ENCODE data around the gene KRT84. TPM values are rescaled to one million over a fixed set of nuclear protein-coding genes. Genes with fewer than 3 reads are reported as not detected.

The KRT84 gene
- total RNA-seq, 1 experiment from 2014 or later = not detected

DNA sequence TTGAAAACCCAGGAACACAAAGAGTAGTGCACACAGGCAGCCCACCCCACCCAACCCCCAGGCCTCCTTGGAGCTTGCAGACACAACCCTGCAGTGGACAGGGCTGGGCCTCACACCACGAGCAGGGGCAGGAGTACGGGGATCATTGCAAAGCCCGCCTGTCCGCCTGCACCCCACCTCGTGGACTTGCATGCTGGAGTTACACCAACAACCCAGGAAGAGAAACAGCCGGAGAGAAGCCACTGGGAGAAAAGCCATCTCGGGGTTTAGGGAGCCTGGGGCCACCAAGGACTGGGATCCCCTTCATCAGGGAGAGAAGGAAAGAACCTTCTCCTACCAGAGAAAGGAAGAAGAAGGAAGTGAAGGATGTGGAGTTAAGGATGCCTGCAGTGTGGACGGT lies 8.2 kb downstream of the KRT84 start:
- H3K4me2 ChIP-seq (ENCODE audit: low read length) = no peak overlapping the region
- no peaks in the 10 kb centered on the region for H3K79me2 ChIP-seq (ENCODE audit: insufficient read depth, low read length)
- H3K4me1 ChIP-seq (ENCODE audit: control insufficient read depth in 1 of 2, insufficient read depth in 2 of 2, low read length in 2 of 2) = 0 out of 4 replicates have a peak, but pooled peaks cover 0 to under 1% of the 10 kb centered on the region in 2 experiments
- no peaks in the 10 kb centered on the region for H3K27me3 ChIP-seq (ENCODE audit: insufficient read depth, low read length)
- ChIA-PET POLR2A (no interaction called here), RAD21 (ENCODE audit: low non-redundant PET in 1 of 2, low total read pairs in 2 of 2, uncharacterized antibody in 2 of 2, unreplicated experiment in 2 of 2) (no interaction called here), CTCF (interaction anchor here (1.8 kb wide), 1 partner anchor 493 kb away, joined by 5 read pairs; no protein-coding TSS in a partner anchor)
- H3K36me3 ChIP-seq (ENCODE audit: control insufficient read depth in 1 of 2, insufficient read depth in 2 of 2, low read length in 2 of 2) = no peaks in the 10 kb centered on the region
- no peaks in the 10 kb centered on the region for H3K9me2 ChIP-seq (ENCODE audit: insufficient read depth)
- no peak for DNase-seq (ENCODE audit: low read depth, low spot score)
- TF ChIP-seq SIN3A (IDR thresholded peaks at IDR 0.05; ENCODE audit: low read depth) = no peak
- TF ChIP-seq, protein P1, sequence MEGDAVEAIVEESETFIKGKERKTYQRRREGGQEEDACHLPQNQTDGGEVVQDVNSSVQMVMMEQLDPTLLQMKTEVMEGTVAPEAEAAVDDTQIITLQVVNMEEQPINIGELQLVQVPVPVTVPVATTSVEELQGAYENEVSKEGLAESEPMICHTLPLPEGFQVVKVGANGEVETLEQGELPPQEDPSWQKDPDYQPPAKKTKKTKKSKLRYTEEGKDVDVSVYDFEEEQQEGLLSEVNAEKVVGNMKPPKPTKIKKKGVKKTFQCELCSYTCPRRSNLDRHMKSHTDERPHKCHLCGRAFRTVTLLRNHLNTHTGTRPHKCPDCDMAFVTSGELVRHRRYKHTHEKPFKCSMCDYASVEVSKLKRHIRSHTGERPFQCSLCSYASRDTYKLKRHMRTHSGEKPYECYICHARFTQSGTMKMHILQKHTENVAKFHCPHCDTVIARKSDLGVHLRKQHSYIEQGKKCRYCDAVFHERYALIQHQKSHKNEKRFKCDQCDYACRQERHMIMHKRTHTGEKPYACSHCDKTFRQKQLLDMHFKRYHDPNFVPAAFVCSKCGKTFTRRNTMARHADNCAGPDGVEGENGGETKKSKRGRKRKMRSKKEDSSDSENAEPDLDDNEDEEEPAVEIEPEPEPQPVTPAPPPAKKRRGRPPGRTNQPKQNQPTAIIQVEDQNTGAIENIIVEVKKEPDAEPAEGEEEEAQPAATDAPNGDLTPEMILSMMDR (IDR thresholded peaks at IDR 0.05 in 2 of 3, conservative IDR thresholded peaks at IDR 0.05 in 1 of 3; ENCODE audit: borderline replicate concordance in 1 of 3, insufficient read depth in 1 of 3, low read depth in 2 of 3, low read length in 2 of 3) = no peak
- TF ChIP-seq CBX3 (IDR thresholded peaks at IDR 0.05; ENCODE audit: low read depth) = no peak
- TF ChIP-seq, protein P2, sequence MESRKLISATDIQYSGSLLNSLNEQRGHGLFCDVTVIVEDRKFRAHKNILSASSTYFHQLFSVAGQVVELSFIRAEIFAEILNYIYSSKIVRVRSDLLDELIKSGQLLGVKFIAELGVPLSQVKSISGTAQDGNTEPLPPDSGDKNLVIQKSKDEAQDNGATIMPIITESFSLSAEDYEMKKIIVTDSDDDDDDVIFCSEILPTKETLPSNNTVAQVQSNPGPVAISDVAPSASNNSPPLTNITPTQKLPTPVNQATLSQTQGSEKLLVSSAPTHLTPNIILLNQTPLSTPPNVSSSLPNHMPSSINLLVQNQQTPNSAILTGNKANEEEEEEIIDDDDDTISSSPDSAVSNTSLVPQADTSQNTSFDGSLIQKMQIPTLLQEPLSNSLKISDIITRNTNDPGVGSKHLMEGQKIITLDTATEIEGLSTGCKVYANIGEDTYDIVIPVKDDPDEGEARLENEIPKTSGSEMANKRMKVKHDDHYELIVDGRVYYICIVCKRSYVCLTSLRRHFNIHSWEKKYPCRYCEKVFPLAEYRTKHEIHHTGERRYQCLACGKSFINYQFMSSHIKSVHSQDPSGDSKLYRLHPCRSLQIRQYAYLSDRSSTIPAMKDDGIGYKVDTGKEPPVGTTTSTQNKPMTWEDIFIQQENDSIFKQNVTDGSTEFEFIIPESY (IDR thresholded peaks at IDR 0.05; ENCODE audit: extremely low read depth, insufficient replicate concordance, low read length) = no peak
- no peak for TF ChIP-seq TCF7L2 (IDR thresholded peaks at IDR 0.05; ENCODE audit: borderline replicate concordance, extremely low read depth, insufficient read depth, insufficient read length)
- TF ChIP-seq RAD21 (IDR thresholded peaks at IDR 0.05; ENCODE audit: low read depth) = no peak
- H3K9me3 ChIP-seq (ENCODE audit: control insufficient read depth in 1 of 2, insufficient read depth in 1 of 2, low read depth in 1 of 2, low read length in 2 of 2) = peaks cover 0 to 10% of the 10 kb centered on the region in 2 experiments; a peak in 1 of 4 replicates
- no peak overlapping the region for H3K4me3 ChIP-seq (replicated peaks in 1 of 2; ENCODE audit: low read depth in 1 of 2, low read length in 2 of 2)
- intact Hi-C loops (cut with micrococcal nuclease) = no loop called here
- H3K9ac ChIP-seq (ENCODE audit: low read length) = no peak overlapping the region
- no TSS peak for BruUV-seq (replicated peaks)
- H3K27ac ChIP-seq (ENCODE audit: low read depth, low read length) = no peak overlapping the region
- ATAC-seq = no peak
- no peaks in the 10 kb centered on the region for H4K20me1 ChIP-seq (ENCODE audit: insufficient read depth)
- no peak overlapping the region for H2AFZ ChIP-seq (ENCODE audit: low read depth, low read length, poor library complexity, severe bottlenecking)

Measured in HCT116 (cell line).